GM12873 (cell line): ENCODE data around the gene RUBCN.

Experiments
- TF ChIP-seq, protein P1 (sequence below): IDR thresholded peaks from 2 replicates; pipeline ENCODE4 v1.5.1; 2012; ENCODE audit warnings: low read depth, mild to moderate bottlenecking, moderate library complexity, low read length, control low read depth; ENCODE audit not compliant: insufficient read depth; ENCODE audit errors: missing control alignments

RUBCN gene

DNA sequence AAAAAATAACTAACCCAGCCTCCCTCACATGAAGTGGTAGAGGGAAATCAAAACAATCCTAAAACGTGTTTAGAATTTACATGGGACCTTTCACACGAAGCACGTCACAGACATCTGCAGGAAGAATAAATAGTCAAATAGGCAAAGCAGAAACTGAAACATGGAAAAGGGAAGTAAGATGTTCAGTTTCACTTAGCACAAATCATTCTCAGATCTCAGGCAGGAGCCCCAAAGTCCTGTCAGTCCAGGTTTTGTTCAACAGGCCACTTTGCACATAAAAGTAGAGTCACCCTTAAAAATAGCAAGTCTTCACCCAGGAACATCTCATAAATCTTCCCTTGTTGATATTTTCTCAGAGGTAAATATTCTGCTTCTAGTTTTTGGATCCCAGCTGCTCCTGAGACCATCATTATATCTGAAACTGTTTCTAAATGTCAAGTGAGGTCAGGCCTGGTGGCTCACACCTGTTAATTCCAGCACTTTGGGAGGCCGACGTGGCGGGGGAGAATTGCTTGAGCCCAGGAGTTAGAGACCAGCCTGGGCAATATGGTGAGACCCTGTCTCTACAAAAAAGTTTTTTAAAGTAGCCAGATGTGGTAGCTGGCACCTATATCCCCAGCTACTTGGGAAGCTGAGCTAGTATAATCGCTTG, 1.9 kb downstream of the RUBCN start:
- TF ChIP-seq, protein P1, sequence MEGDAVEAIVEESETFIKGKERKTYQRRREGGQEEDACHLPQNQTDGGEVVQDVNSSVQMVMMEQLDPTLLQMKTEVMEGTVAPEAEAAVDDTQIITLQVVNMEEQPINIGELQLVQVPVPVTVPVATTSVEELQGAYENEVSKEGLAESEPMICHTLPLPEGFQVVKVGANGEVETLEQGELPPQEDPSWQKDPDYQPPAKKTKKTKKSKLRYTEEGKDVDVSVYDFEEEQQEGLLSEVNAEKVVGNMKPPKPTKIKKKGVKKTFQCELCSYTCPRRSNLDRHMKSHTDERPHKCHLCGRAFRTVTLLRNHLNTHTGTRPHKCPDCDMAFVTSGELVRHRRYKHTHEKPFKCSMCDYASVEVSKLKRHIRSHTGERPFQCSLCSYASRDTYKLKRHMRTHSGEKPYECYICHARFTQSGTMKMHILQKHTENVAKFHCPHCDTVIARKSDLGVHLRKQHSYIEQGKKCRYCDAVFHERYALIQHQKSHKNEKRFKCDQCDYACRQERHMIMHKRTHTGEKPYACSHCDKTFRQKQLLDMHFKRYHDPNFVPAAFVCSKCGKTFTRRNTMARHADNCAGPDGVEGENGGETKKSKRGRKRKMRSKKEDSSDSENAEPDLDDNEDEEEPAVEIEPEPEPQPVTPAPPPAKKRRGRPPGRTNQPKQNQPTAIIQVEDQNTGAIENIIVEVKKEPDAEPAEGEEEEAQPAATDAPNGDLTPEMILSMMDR: no peak

DNA sequence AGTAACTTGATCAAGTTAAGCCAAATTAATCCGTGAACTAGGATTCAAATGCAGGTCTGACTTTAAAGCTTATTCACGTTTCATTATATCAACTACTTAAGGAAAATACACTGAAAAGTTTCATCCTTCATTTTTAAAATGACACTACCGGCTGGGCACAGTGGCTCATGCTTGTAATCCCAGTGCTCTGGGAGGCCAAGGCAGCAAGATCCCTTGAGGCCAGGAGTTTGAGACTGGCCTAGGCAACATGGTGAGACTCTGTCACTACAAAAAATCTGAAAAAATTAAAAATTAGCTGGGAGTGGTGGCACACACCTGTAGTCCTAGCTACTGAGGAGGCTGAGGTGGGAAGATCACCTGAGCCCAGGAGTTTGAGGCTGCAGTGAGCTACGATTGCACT, 3.7 kb downstream of the RUBCN start:
- TF ChIP-seq, protein P1: no peak

DNA sequence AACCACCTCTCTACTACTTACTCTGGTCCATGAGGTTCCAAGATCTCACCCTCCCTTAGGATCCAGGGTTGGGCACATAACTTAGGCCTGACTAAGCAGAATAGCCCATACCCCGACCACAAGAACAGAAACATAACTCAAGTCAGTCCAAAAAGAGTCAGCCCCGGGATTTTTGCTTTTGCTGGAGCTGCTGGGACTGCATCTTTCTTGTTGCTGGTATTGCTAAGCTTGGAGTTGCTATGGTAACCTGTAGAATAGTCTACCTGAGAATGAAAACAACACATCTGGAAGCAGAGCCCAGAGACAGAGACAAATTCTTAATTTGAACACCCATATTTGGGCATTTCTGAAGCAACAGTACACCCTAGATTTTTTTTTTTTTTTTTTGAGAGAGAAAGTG, 6.5 kb downstream of the RUBCN start:
- TF ChIP-seq, protein P1: no peak

DNA sequence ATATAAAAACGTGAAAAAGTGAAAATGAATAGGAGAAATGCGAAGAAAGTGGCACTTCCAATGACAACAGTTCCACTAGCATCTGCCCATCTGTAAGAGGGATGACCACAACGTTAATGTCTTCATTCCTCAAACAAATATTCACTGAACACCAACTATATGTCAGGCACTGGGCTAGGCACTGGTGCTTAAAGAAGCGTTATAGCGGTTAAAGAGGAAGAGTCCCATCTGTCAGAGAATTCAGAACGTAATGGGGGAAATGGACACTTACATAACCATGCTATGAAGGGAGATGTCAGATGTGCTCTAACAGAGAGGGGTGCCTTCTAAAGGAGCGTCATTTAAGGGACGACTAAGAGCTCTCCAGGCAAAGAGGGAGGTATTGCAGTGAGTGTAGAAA, 8.2 kb downstream of the RUBCN start:
- TF ChIP-seq, protein P1: no peak

DNA sequence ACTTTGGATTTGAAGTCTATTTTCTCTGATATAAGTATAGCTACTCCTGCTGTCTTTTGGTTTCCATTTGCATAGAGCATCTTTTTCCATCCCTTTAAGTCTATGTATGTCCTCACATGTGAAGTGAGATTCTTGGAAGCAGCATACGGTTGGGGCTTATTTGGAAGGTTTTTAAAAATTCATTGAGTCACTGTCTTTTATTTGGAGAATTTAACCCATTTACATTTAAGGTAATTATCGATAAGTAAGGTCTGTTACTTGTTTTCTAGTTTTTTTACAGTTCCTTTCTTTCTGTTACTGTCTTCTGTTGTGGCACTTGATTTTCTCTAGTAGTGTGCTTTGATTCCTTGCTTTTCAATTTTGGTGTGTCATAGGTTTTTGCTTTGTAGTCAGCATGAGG, 14.0 kb downstream of the RUBCN start:
- TF ChIP-seq, protein P1: no peak

DNA sequence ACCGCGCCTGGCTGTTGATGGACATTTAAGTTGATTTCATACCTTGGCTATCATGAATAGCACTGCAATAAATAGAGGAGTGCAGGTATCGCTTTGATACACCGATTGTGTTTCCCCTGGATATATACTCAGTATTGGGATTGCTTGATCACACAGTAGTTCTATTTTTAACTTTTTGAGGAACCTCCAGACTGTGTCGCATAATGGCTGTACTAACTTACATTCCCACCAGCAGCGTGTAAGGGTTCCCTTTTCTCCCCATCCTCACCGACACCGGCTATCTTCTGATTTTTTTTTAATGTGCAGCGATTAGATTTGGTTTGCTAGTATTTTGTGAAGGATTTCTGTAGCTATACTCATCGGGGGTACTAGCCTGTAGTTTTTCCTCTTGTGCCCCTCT, 16.0 kb downstream of the RUBCN start:
- TF ChIP-seq, protein P1: no peak

DNA sequence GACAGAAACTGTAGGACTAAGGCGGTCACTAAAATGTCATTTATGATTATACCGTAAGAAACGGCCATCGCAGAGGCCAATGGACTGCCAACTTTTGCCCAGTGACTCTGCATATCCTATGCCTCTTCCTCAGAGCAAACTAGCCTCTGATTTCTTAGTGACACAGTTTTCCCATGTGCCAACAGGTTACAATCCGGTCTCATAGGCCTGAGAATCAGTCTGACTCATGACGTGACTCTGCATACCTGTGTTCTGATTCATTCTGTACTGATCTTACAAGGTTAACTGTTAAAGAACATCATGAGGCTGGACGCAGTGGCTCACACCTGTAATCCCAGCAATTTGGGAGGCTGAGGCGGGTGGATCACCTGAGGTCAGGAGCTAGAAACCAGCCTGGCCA, 17.8 kb downstream of the RUBCN start:
- TF ChIP-seq, protein P1: no peak
